Measurements from ENCODE around the gene KIAA0232. TPM values are rescaled to one million over a fixed set of nuclear protein-coding genes. Genes with fewer than 3 reads are reported as not detected.
"Not testable (repeated sequence)": the region's sequence is repeated elsewhere in the genome, so short reads cannot be mapped to it uniquely, and the experiment has no call there.

The KIAA0232 gene
- total and polyA plus RNA-seq, 12 donors: 7.3 to 45.2 (median 27.4) TPM

DNA sequence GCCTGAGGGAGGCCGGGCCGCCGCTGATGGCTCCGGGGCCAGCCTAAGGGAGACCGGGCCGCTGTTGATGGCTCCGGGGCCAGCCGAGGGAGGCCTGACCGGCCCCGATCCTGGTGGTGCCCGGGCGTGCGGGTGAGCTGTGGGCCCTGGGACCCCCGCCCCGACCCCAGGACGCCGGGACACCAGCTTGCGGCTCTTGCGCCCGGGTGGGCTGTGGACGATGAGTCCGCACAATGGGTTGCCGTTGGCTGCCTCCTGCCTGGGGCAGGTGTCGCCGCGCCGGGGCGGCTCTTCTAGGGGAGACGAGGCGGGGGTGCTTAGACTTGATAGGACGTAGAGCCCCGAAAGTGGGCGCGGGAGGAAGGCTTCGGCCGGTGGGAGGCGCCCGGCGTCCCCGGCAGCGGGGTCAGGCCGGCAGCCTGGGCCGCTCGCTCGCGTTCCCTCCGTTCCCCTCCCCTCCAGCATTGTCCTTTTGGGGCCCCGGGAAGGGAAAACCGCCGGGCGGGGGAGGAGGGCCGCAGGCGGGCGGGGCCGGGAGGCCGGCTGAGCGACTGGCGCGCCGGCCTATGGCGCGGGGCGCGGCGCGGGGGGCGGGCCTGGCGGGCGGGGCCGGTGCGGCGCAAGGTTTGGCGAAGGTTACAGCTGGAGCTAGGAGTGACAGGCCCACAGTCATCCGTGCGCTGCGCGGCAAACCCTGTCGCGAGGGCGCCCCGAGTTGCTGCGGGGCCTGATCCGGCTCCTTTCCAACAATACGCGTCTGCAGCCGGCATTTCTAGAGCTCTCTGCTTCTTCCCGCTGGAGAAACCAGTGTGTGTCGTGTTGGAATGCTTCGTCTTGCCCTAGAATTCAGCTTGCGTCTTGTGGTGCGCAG, 819 bp downstream of the KIAA0232 start:
- peak overlapping the region; percentile 27 to 96 (median 89) for H3K4me3 ChIP-seq
- H3K9me3 ChIP-seq (replicated peaks in 1 of 3): no peaks in the 10 kb centered on the region
- intact Hi-C loops (cut with DNase I): no loop called here
- peak overlapping the region; percentile 88 to 99 (median 98) for H3K27ac ChIP-seq
- DNase-seq: peak; percentile 89 to 95 (median 91)
- TF ChIP-seq, protein P1, sequence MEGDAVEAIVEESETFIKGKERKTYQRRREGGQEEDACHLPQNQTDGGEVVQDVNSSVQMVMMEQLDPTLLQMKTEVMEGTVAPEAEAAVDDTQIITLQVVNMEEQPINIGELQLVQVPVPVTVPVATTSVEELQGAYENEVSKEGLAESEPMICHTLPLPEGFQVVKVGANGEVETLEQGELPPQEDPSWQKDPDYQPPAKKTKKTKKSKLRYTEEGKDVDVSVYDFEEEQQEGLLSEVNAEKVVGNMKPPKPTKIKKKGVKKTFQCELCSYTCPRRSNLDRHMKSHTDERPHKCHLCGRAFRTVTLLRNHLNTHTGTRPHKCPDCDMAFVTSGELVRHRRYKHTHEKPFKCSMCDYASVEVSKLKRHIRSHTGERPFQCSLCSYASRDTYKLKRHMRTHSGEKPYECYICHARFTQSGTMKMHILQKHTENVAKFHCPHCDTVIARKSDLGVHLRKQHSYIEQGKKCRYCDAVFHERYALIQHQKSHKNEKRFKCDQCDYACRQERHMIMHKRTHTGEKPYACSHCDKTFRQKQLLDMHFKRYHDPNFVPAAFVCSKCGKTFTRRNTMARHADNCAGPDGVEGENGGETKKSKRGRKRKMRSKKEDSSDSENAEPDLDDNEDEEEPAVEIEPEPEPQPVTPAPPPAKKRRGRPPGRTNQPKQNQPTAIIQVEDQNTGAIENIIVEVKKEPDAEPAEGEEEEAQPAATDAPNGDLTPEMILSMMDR (IDR thresholded peaks at IDR 0.05): peak in 2 of 6 experiments; percentile 10 to 14
- TF ChIP-seq POLR2A (IDR thresholded peaks at IDR 0.05): peak; percentile 52 to 89
- WGBS, 4 donors: 1 to 5% (median 2%) methylated on average over 8 to 91 of the region's 91 CpGs
- peaks cover 6 to 32% of the 10 kb centered on the region in 2 donors for H3K4me1 ChIP-seq (replicated peaks in 1 of 2)
- H3K27me3 ChIP-seq: no peaks in the 10 kb centered on the region
- no peaks in the 10 kb centered on the region for H3K36me3 ChIP-seq (replicated peaks in 1 of 2)

DNA sequence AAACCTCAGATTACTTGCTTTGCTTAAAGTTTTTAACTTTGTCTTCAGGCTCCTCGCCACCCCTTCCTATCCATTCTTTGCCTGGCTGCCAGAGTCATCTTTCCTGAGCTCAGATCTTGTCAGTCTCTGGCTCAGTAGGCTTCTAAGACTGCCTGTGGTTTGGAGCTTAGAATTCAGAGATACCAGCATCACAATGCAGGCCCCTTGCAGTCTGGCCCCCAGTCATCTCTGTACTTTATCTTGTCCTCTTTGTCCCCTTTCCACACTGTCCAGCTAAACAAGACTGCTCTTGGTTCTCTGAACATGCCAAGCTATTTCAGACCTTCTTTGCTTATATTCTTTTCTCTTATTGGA, 3.0 kb downstream of the KIAA0232 start:
- DNase-seq: peak in 1 of 7 donors; percentile 2
- intact Hi-C loops (cut with DNase I): no loop called here

DNA sequence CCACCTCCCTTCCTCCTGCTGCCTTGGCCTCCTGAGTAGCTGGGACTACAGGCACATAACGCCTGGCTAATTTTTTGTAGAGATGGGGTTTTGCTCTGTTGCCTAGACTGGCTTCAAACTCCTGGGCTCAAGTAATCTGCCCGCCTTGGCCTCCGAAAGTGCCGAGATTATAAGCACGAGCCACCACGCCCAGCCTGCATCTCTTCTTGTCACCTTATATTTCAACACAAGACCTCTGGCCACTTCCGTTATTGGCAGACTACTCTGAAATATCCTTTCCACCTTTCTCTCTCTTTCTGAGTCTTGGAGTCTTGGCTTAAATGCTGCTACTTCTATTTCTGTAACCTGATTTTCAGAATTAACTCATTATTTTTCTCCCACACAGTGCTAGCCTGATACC, 5.6 kb downstream of the KIAA0232 start:
- TF ChIP-seq, protein P1 (IDR thresholded peaks at IDR 0.05): no peak
- no peak for TF ChIP-seq POLR2A (IDR thresholded peaks at IDR 0.05)
- Histone ChIP-seq H3K4me1 (replicated peaks in 1 of 2) (peaks cover 6 to 35% of the 10 kb centered on the region in 2 donors), H3K27me3 (no peaks in the 10 kb centered on the region), H3K36me3 (replicated peaks in 1 of 2) (no peaks in the 10 kb centered on the region), H3K9me3 (replicated peaks in 1 of 3) (no peaks in the 10 kb centered on the region), H3K27ac (no peak overlapping the region), H3K4me3 (no peak overlapping the region)
- intact Hi-C loops (cut with DNase I): no loop called here
- WGBS, 4 donors: 62 to 76% (median 64%) methylated on average over 7 of the region's 7 CpGs
- DNase-seq: peak in 1 of 7 donors; percentile 50

More for the DNA sequence above, 3.0 kb downstream of the KIAA0232 start:
- Histone ChIP-seq H3K27ac (no peak overlapping the region), H3K9me3 (replicated peaks in 1 of 3) (no peaks in the 10 kb centered on the region), H3K4me3 (no peak overlapping the region), H3K4me1 (replicated peaks in 1 of 2) (peaks cover 6 to 32% of the 10 kb centered on the region in 2 donors), H3K27me3 (no peaks in the 10 kb centered on the region), H3K36me3 (replicated peaks in 1 of 2) (no peaks in the 10 kb centered on the region)
- 88 to 100% (median 100%) methylated on average over 1 of the region's 1 CpG for WGBS, 4 donors
- no peak for TF ChIP-seq POLR2A (IDR thresholded peaks at IDR 0.05)
- TF ChIP-seq, protein P1 (IDR thresholded peaks at IDR 0.05): no peak

DNA sequence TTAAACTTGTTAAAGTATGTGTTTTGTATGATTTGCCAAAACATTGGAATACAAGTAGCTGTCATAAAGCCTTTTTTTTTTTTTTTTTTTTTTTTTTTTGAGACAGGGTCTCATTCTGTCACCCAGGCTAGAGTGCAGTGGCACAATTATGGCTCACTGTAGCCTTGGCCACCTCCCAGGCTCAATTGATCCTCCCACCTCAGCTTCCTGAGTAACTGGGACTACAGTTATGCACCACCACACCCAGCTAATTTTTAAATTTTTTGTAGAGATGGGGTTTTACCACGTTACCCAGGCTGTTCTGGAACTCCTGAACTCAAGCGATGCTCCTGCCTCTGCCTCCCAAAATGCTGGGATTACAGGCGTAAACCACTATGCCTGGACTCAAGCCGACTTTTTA, 8.7 kb downstream of the KIAA0232 start:
- DNase-seq; H3K36me3 ChIP-seq (replicated peaks in 1 of 2); H3K9me3 ChIP-seq (replicated peaks in 1 of 3); H3K27me3 ChIP-seq; H3K4me3 ChIP-seq; H3K27ac ChIP-seq; intact Hi-C loops (cut with DNase I): not testable (repeated sequence)
- 91 to 98% (median 95%) methylated on average over 4 of the region's 4 CpGs for WGBS, 4 donors
- peaks cover 6 to 15% of the 10 kb centered on the region in 2 donors for H3K4me1 ChIP-seq (replicated peaks in 1 of 2)

DNA sequence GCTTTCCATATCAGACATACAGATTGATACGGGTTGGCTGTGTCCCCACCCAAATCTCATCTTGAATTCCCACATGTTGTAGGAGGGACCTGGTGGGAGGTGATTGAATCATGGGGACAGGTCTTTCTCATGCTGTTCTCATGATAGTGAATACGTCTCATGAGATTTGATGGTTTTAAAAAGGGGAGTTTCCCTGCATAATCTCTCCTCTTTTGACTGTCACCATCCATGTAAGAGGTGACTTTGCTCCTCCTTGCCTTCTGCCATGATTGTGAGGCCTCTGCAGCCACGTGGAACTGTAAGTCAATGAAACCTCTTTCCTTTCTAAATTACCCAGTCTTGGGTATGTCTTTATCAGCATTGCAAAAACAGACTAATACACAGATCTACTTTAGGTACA, 9.3 kb downstream of the KIAA0232 start:
- H3K9me3 ChIP-seq (replicated peaks in 1 of 3); intact Hi-C loops (cut with DNase I); H3K4me3 ChIP-seq; H3K27ac ChIP-seq; H3K36me3 ChIP-seq (replicated peaks in 1 of 2); H3K27me3 ChIP-seq; DNase-seq: not testable (repeated sequence)
- peaks cover 6 to 15% of the 10 kb centered on the region in 2 donors for H3K4me1 ChIP-seq (replicated peaks in 1 of 2)
- WGBS, 4 donors: 84 to 97% (median 94%) methylated on average over 3 of the region's 3 CpGs
